HL-60 (cell line): Measurements from ENCODE around the gene CPO.

ENCODE experiments used
- DNase-seq, 2 experiments: peaks; one replicate each; pipeline ENCODE4 v3.0.0-alpha.2; 2010 to 2020; ENCODE audit warnings: low read depth in 1 of 2, low spot score in 1 of 2
- H3K27ac ChIP-seq: fragments of 250-450 bp; sonication (Bioruptor Pico); replicated peaks from 2 replicates; pipeline ENCODE4 v1.5.1; 2020; ENCODE audit warnings: mild to moderate bottlenecking, moderate library complexity
- H3K27me3 ChIP-seq: fragments of 250-450 bp; sonication (Bioruptor Pico); 2 replicates; pipeline ENCODE4 v1.5.1; 2021; ENCODE audit warnings: mild to moderate bottlenecking, moderate library complexity; ENCODE audit not compliant: insufficient read depth, poor library complexity, severe bottlenecking
- H3K4me3 ChIP-seq: replicated peaks from 2 replicates; pipeline ENCODE4 v1.5.1; 2011; ENCODE audit warnings: mild to moderate bottlenecking, control low read depth, low read length; ENCODE audit not compliant: insufficient read depth
- CTCF ChIP-seq: IDR thresholded peaks from one replicate; pipeline ENCODE4 v1.5.1; 2011; ENCODE audit warnings: low read length, control low read depth, inconsistent platforms; ENCODE audit not compliant: insufficient read depth
- GABPA ChIP-seq: IDR thresholded peaks from 2 replicates; pipeline ENCODE4 v1.6.1; 2012; ENCODE audit warnings: low read depth
- POLR2AphosphoS5 ChIP-seq: IDR thresholded peaks from 2 replicates; pipeline ENCODE4 v1.6.1; 2012; ENCODE audit warnings: low read depth
- REST ChIP-seq: IDR thresholded peaks from 2 replicates; pipeline ENCODE4 v1.6.1; 2012; ENCODE audit warnings: low read depth; ENCODE audit not compliant: insufficient replicate concordance
- SPI1 ChIP-seq: IDR thresholded peaks from 2 replicates; pipeline ENCODE4 v1.6.1; 2012; ENCODE audit warnings: low read depth, mild to moderate bottlenecking, borderline replicate concordance

Gene CPO

GRCh38 chr2:206991070-206991469 is 51.8 kb downstream of the CPO start:
- DNase-seq, result no peak
- Histone ChIP-seq H3K27me3 (no peaks in the 10 kb centered on the region), H3K27ac (no peak overlapping the region), H3K4me3 (no peak overlapping the region)
- no peak for TF ChIP-seq CTCF
- TF ChIP-seq POLR2AphosphoS5, result no peak
- no peak for TF ChIP-seq REST
- TF ChIP-seq GABPA, result no peak
- no peak for TF ChIP-seq SPI1

- Histone ChIP-seq H3K4me3 (no peak overlapping the region), H3K27me3 (no peaks in the 10 kb centered on the region), H3K27ac (peak overlapping the region; percentile 43)
- DNase-seq, result peak in 1 of 2 experiments; percentile 50
- TF ChIP-seq POLR2AphosphoS5 (no peak), SPI1 (peak; percentile 35; the same call in 1 of the 2 replicates)
Measured at GRCh38 chr2:206993396-206993911, 54.1 kb downstream of the CPO start.

- Histone ChIP-seq H3K27me3 (no peaks in the 10 kb centered on the region), H3K27ac (peak overlapping the region; percentile 43), H3K4me3 (no peak overlapping the region)
- DNase-seq, result peak; percentile 61 to 85
- TF ChIP-seq POLR2AphosphoS5 (peak; percentile 12; the same call in 1 of the 2 replicates), CTCF (no peak), SPI1 (peak; percentile 44; the same call in 1 of the 2 replicates)
Measured at GRCh38 chr2:206993964-206994363, 54.6 kb downstream of the CPO start.

- Histone ChIP-seq H3K27ac (no peak overlapping the region), H3K27me3 (no peaks in the 10 kb centered on the region), H3K4me3 (no peak overlapping the region)
- DNase-seq, result peak in 1 of 2 experiments; percentile 74
- TF ChIP-seq SPI1, result no peak
- 0 out of 2 replicates have a peak, but pooled peaks have one; percentile 36 for TF ChIP-seq POLR2AphosphoS5
- TF ChIP-seq GABPA, result no peak
- TF ChIP-seq REST, result no peak
Measured at GRCh38 chr2:206996556-206997065, 57.3 kb downstream of the CPO start.
